ENCODE data around the gene ARHGAP32.

DNA sequence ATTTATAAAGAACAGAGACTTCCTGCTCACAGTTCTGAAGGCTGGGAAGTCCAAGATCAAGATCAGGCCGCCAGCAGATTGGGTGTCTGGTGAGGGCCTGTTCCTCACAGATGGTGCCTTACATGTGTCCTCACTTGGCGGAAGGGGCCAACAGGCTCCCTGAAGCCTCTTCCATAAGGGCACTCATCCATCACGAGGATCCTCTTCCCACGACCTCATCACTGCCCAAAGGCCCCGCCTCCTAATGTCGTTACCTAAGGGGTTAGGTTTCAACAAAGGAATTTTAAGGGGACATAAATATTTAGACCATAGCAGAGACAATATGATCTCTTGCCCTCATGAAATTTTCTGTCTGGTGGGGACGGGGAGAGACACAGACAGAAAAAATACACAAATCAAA lies 268.0 kb downstream of the ARHGAP32 start:
- TF ChIP-seq, protein P1, sequence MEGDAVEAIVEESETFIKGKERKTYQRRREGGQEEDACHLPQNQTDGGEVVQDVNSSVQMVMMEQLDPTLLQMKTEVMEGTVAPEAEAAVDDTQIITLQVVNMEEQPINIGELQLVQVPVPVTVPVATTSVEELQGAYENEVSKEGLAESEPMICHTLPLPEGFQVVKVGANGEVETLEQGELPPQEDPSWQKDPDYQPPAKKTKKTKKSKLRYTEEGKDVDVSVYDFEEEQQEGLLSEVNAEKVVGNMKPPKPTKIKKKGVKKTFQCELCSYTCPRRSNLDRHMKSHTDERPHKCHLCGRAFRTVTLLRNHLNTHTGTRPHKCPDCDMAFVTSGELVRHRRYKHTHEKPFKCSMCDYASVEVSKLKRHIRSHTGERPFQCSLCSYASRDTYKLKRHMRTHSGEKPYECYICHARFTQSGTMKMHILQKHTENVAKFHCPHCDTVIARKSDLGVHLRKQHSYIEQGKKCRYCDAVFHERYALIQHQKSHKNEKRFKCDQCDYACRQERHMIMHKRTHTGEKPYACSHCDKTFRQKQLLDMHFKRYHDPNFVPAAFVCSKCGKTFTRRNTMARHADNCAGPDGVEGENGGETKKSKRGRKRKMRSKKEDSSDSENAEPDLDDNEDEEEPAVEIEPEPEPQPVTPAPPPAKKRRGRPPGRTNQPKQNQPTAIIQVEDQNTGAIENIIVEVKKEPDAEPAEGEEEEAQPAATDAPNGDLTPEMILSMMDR (IDR thresholded peaks at IDR 0.05) = no peak
- TF ChIP-seq EZH2 (IDR thresholded peaks at IDR 0.05) = no peak
- no peak for TF ChIP-seq EZH2phosphoT487 (IDR thresholded peaks at IDR 0.05)
